GM18511 (cell line): ENCODE measurements around the gene POLR1D.

ENCODE experiments used
- ATAC-seq: cut with Tn5 transposase; IDR thresholded peaks from one replicate; pipeline ENCODE4 v1.9.1; 2021; ENCODE audit warnings: mild to moderate bottlenecking, moderate library complexity; ENCODE audit not compliant: unreplicated experiment

POLR1D gene

GRCh38 chr13:27670861-27671260, 49.2 kb downstream of the POLR1D start:
- no peak for ATAC-seq

DNA sequence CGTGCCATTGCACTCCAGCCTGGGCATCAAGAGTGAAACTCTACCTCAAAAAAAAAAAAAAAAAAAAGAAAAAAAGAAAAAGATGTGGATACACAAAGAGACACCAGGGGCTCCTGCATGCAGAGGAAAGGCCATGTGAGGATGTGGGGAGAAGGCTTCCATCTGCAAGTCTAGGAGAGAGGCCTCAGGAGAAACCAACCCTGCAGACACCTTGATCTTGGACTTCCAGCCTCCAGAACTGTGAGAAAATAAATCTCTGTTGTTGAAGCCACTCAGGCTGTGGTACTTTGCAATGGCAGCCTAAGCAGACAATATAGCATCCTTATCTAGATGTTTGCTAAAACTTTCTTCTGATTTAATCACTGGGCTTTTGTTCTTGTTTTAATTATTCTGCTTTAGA, 50.3 kb downstream of the POLR1D start:
- no peak for ATAC-seq
